Tongue (tissue), 2 donors: Measurements from ENCODE around the gene AMIGO2. TPM values are rescaled to one million over a fixed set of nuclear protein-coding genes. Genes with fewer than 3 reads are reported as not detected.

Experiments used
- DNase-seq: peaks from one replicate; pipeline ENCODE4 v3.0.0-alpha.2; 2015
- total RNA-seq: library from RNA; depleted of rRNA; stranded (reverse); fragments of >200 nt; gene quantifications from one replicate; pipeline ENCODE4 v1.2.3, GENCODE V29; 2014

The AMIGO2 gene
- total RNA-seq, 1 donor from 2014 or later: 2.5 TPM

DNA sequence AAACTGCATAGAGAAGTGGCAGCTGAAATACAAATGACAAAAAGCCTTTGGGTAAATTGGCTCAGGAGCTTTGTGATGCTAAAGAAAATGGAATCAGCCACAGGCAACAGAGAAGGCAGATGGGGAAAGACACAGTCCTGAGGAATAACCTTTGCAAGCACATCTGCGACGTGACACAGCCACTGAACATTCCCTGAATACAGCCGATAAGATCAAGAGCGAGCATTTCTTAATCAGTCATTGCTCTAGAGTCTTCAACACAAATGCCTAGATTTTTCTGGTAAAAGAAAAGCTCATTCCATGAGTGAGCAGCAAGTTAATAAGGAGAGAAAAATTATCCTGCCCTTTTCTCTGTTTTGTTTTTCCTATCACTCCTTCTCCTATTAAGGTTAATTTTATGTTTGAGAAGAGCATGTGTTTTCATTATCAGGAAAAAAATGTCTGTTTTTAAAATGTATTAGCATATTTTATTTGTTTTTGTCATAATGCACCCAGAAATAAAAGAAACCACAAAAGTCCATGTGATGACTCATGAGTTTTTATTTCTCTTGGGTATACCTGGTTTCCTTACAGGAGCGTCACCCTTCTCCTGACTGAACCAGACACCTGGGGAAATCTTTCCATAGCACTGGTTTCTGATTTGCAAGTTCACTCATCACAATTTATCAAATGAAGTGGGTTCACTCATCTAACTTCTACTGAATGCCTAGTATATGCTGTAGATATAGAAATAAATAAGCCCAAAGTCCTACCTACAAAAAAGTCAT is 45.8 kb downstream of the AMIGO2 start:
- DNase-seq: no peak

- DNase-seq: no peak
These were observed 46.7 kb downstream of the AMIGO2 start for GRCh38 chr12:47033081-47033480.

DNA sequence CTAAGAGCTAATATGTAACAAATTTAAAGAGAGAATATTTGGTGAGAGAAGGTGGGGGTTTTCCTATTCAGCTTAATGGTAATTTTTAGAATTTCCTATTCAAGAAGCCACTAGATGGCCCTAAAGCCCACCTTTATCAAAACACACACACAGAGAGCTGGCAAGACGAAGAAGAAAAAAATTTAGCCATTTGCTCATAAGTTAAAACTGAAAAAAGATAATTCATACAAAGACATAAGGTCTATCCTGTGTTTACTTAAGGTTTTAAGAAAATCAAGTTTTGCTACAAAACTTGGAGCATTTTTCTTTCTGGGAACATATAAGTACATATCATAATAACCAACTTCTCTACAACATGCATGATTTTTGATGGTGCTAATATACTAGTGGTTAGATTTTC is 47.1 kb downstream of the AMIGO2 start:
- DNase-seq: peak; percentile 71

DNA sequence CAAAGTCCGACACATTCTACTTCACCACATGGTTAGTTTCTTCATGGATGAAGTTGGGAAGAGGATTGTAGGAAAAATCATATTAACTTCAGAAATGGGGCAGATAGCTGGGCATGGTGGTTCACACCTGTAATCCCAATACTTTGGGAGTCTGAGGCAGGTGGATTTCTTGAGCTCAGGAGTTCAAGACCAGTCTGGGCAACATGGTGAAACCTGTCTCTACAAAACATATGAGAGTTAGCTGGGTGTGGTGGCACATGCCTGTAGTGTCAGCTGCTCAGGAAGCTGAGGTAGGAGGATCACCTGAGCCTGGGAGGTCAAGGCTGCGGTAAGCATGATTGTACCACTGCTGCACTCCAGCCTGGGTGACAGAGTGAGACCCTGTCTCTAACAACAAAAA is 49.9 kb downstream of the AMIGO2 start:
- DNase-seq: no peak

DNA sequence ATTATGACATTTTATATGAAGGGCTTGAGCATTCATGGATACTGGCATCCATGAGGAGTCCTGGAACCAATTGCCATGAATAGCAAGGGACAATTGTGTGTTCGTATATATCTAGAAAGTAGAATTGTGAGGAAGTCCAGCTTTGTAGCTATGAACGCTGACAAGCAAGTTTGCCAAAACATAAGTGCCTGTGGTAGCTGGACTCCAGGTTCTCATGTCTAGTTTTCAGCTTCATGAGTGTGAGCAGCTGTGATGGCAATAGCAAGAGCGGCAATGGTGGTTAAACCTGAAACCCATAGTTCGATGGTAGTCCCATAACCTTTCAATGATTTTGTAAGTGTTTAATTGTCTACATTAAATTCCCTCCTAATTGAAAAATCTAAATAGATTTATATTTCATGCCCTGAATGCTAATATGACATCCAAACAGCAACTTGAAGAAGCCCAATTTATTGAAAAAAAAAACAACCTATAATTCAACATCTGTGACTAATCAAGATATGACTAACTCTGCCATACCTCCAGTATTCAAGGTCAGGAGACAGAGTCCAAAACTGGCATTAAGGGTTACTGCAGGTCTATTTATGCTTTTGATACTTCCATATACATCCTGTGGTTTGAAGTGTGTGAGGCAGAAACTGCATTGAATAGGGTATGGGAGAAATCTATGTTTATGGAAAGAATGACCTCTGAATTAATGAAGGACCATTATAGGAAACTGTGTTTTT is 50.6 kb downstream of the AMIGO2 start:
- DNase-seq: no peak

DNA sequence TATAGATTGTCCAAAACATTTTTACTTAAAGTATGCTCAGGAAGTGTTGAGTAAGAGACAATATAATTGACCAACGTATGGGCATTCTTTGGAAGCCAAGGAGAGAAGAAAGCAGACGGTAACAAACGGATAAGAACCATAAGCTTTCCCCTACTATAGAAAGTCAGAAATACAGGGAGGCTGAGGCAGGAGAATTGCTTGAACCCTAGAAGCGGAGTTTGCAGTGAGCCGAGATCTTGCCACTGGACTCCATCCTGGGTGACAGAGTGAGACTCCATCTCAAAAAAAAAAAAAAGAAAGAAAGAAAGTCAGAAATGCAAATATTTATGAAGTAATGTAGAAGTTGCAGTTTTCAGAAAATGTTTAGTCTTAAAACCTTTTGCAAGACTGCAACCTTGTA is 51.6 kb downstream of the AMIGO2 start:
- no peak for DNase-seq

Other genes with a start within 250 kb of the AMIGO2 start
- gene PCED1B, start 338 bp downstream of the AMIGO2 start, total RNA-seq: 0.31 TPM